ENCODE measurements around the gene C10orf67. TPM values are rescaled to one million over a fixed set of nuclear protein-coding genes. Genes with fewer than 3 reads are reported as not detected.

The C10orf67 gene
- total RNA-seq, 1 donor from 2014 or later: 0.17 TPM

GRCh38 chr10:23157239-23157681 is 187.3 kb downstream of the C10orf67 start:
- H3K27ac Mint-ChIP-seq: no peak overlapping the region
- DNase-seq (ENCODE audit: extremely low spot score, unreplicated experiment): no peak
- H3K4me1 Mint-ChIP-seq (ENCODE audit: unreplicated experiment): peaks cover 7% of the 10 kb centered on the region
- peaks cover 59% of the 10 kb centered on the region for H3K27me3 Mint-ChIP-seq
- no peak overlapping the region for H3K4me3 Mint-ChIP-seq
- H3K36me3 Mint-ChIP-seq: no peaks in the 10 kb centered on the region
- no peaks in the 10 kb centered on the region for H3K9me3 Mint-ChIP-seq
- TF ChIP-seq, protein P1, sequence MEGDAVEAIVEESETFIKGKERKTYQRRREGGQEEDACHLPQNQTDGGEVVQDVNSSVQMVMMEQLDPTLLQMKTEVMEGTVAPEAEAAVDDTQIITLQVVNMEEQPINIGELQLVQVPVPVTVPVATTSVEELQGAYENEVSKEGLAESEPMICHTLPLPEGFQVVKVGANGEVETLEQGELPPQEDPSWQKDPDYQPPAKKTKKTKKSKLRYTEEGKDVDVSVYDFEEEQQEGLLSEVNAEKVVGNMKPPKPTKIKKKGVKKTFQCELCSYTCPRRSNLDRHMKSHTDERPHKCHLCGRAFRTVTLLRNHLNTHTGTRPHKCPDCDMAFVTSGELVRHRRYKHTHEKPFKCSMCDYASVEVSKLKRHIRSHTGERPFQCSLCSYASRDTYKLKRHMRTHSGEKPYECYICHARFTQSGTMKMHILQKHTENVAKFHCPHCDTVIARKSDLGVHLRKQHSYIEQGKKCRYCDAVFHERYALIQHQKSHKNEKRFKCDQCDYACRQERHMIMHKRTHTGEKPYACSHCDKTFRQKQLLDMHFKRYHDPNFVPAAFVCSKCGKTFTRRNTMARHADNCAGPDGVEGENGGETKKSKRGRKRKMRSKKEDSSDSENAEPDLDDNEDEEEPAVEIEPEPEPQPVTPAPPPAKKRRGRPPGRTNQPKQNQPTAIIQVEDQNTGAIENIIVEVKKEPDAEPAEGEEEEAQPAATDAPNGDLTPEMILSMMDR (conservative IDR thresholded peaks at IDR 0.05): no peak

DNA sequence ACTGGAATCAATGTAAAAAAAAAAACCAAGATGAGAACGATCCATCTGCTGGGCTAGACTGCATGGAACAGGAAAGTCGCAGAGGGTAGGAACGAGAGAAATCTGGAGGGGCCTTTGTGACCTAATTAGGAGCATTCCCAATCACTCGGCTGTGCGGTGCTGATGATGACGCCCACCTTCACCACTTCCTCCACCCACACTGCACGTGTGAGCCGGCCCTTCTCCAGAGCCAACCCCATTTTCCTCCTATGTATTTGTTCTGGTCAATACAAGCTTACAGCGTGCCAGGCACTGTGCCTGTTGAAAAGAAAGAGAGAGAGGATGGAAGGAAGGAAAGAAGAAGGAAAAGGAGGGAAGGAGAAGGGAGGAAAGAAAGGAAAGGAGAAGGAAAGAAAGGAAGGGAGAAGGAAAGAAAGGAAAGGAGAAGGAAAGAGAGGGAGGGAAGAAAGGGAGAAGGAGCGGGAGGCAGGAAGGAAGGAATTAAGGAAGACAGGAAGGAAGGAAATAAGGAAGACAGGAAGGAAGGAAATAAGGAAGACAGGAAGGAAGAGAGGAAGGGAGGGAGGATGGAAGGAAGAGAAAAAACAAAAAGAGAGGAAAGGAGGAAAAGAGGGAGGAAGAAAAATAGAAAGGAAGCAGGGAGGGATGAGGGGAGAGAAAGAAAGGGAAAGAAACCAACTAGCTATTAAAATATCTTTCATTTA is 188.0 kb downstream of the C10orf67 start:
- TF ChIP-seq, protein P1 (conservative IDR thresholded peaks at IDR 0.05): no peak
- Mint-ChIP-seq H3K27me3 (peaks cover 53% of the 10 kb centered on the region), H3K27ac (no peak overlapping the region), H3K4me3 (no peak overlapping the region), H3K36me3 (no peaks in the 10 kb centered on the region), H3K4me1 (ENCODE audit: unreplicated experiment) (peaks cover 7% of the 10 kb centered on the region), H3K9me3 (no peaks in the 10 kb centered on the region)
- DNase-seq (ENCODE audit: extremely low spot score, unreplicated experiment): no peak

GRCh38 chr10:23155169-23155568 is 189.4 kb downstream of the C10orf67 start:
- H3K9me3 Mint-ChIP-seq: no peaks in the 10 kb centered on the region
- TF ChIP-seq, protein P1 (conservative IDR thresholded peaks at IDR 0.05): no peak
- peaks cover 7% of the 10 kb centered on the region for H3K4me1 Mint-ChIP-seq (ENCODE audit: unreplicated experiment)
- H3K36me3 Mint-ChIP-seq: no peaks in the 10 kb centered on the region
- H3K27ac Mint-ChIP-seq: no peak overlapping the region
- H3K4me3 Mint-ChIP-seq: no peak overlapping the region
- peaks cover 51% of the 10 kb centered on the region for H3K27me3 Mint-ChIP-seq
- DNase-seq (ENCODE audit: extremely low spot score, unreplicated experiment): no peak

Small RNAs within 50 kb of the gene (microRNA-seq; reads per million reads assigned to microRNA genes)
- gene MIR1254-2: not detected

Other genes starting within 250 kb of the C10orf67 start
- gene MSRB2, start 249.2 kb downstream of the C10orf67 start, total RNA-seq (ENCODE audit: low replicate concordance): 22.6 and 26.6 TPM in 2 replicates
- 0.51 and 1.4 TPM in 2 replicates for gene PTF1A, start 152.5 kb downstream of the C10orf67 start, total RNA-seq (ENCODE audit: low replicate concordance)
- 16.1 and 20.9 TPM in 2 replicates for gene OTUD1, start 94.3 kb upstream of the C10orf67 start, total RNA-seq (ENCODE audit: low replicate concordance)